ENCODE data around the gene PDLIM4.

The PDLIM4 gene

DNA sequence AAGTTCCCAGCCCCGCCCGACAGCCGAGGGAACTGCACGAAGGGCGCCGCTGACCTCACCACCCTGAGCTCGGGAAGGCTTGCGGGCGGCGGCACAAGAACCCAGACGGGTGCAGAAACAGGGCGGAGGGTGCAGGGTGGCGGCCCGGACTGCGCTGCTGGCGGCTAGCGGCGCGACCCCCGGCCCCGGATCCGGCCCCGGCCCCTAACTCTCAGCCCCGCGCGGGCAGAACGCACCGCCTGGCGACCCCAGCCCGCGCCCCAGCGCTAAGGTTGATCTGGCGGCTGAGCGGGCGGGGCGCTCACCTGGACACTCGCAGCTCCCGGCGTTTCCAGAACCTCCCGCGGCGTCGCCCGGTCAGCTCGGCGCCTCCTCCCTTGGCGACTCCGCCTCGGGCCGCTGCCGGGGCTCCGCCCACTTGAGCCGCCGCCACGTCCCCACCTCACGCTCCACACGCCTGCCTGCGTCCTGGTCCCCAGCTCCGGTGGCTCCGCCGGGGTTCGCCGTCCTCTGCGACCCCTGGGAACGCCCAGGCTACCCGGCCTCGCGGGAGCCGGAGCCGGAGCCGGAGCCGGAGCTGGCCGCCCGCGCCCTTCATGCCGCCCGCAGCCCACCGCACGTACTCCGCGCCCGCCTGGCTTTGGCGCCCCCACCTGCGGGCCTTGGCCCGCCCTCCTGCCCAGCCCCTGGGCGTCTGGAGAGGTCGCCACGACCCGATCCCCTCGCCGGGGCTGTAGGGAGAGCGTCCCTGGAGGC is 29.8 kb upstream of the PDLIM4 start, which contains the start of gene P4HA2:
P4HA2 (minus strand) TSS at position 369 of the 756 bp plus-strand sequence. CDS start 9,227 bp downstream, outside the sequence.
- DNase-seq = peak; percentile 15

DNA sequence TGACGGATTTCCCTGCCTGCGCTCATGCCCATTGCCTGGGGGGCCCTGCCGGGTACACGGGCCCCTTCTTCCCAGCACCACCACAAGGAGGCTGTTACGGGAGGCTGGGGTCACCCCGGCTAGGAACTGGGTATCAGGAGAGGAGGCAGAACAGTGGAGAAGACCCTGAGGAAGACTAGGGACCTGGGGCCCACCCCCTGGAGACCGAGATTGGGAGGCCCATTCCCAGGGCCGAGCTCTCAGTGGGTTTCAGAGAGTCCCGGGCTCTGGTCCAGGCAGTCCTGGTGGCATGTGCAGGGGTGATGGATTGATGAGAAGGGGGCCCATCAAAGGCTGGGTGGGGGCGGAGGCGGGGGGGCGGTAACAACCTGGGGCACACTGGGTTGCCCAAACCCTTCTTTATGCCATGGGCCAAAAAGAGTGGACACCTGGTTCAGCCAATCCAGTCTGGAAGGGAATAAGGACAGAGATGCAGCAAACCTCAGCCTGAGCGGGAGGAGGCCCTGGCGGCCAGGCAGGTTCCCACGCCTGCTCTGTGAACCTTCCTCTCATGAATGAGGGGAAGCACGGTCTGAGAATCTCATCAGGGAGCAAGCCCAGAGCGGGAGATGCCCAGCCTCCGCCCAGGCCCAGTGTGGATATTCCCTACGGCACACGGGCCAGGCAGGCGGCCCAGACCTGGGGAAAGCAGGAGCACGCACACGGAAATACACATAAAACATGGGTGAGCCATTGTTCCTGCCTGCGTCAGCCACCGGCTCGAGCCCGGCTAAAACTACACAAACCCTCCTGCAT is 29.1 kb upstream of the PDLIM4 start:
- DNase-seq = no peak

DNA sequence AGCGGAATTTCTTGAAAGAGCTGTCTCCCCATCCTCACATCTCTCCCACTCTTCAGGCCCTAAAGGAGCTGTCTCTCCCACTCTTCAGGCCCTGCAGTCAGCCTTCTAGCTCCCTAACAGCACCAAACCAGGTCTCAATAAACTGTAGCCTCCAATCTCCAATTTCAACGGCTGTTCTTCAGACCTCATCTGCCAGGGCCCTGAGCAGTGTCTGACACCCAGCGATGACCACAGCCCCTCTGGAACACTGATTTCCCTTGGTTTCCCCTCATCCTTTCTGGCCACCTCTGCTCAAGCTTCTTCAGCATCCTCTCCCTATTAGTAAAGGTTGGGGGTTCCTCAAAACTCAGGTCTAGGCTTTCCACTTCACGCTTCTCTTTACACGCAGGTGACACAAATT is 28.3 kb upstream of the PDLIM4 start:
- no peak for DNase-seq

DNA sequence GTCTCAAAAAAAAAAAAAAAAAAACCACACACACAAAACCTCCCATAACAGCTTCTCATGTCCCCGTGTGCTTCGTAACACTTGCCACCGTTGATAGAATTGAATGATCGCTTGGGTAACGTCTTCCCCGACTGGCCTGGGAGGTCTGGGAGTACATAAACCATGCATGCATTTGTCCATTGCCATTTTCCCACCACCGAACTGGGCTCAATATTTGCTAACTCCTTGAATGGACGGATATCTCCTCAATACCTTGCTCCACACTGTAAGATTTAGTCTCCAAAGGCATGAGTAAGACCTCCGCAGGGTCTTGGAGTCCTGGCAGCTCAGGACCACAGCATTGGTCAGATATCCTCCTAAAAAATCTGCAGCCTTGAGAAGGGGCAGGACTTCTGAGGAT is 26.6 kb upstream of the PDLIM4 start:
- DNase-seq = no peak

DNA sequence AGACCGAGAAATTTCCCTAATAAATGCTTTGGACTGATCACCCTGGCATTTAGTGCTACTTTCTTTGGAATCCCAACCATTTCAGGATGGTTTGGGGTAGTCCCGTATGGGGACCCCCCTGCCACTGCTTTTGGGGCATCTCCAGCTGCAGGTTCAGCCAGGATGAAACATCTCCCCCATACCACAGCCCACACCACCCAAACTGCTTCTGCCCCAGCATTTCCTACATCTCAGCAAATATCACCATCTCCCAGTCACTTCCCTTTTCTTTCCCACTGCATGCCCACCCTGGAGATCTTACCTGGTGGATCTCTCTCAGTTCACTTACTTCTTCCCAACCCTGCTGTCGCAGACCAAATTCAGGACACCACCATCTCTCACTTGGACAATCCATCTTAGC is 25.0 kb upstream of the PDLIM4 start:
- DNase-seq = no peak

DNA sequence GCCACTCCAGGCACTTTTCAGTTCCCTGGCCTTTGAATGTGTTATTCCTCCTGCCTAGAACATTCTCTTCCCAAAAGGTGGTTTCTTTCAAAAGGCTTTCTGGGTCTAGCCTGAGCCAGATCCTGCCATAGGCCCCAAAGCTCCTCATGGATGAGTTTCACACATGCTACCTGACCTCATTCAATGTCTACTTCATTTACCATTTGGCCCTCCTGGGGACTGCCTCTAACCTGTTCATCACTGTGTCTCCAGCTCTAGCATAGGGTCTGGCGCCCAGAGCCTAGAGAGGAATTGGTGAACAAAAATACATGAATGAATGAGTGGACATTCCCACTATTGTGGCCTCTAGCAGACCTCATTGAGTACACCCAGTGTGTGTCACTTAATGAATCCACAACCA is 24.4 kb upstream of the PDLIM4 start:
- no peak for DNase-seq

DNA sequence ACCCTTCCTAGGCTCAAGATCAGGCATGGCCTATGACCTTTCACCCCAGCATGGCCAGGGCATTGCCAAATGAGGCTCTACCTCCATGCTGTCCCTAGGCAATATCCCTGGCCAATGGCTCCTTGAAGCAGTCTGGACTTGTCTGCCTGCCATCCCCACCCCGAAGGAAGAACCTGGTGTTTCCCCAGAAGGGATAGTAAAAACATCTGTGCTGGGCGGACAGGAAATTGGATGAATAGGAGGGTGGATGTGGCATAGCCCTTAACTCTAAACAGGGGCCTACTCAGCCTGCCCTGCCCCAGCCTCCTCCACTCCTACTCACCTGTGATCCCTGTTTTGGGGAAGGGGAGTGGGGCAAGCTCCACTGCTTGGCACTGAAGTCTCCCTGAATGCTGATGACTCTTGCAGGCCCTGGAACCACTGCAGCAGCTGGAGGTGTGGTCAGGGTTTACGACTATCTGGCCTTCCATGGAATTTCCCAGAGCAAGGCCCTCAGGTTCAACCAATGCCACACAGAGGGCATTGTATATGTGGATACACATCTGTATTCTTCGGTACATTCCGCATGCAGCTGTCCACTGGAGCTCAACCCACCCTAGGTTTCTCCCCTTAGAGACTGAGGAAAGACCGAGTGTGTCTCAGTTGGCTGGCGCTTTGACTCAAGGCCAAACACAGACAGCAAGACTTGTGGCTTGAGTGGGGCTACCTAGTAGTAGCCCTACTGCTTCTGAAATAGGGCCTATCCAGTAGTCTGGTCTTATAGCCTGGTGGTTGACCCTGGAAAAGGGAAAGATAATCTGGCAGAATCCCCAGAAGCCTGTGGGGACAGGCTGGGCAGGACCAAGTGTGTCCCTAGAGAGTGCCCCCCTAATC is 23.4 kb upstream of the PDLIM4 start:
- DNase-seq = no peak

DNA sequence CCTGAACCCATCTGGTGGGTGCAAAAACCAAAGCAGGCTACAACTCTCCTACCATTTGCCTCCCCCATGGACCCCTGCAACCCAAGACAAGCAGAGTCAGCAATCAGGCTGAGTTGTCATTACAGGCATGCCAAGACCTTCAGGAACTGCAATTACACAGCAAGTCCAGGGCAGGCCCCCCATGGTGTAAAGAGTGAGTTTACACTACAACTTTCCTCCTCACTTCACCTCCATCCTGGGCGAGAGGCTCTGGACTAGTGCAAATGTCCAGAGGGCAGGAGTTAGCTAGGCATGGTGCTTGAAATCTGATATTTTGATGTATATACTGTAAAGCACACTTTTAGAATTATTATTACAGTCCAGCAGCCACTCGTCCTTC is 22.8 kb upstream of the PDLIM4 start:
- DNase-seq = no peak

DNA sequence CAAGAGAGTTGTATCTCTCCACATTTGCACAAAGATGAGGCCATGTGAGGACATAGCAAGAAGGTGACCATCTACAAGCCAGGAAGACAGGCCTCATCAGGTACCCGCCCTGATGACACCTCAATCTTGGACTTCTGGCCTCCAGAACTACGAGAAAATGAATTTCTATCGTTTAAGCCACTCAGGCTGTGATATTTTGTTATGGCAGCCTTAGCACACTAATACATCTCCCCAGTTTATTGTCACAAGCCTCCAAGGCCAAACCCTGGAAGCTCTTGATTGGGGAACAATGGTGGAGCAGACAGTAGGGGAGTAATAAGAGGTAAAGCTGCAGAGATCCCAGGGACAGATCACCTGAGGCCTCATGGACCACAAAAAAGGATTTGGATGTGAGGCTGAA is 22.2 kb upstream of the PDLIM4 start:
- no peak for DNase-seq

DNA sequence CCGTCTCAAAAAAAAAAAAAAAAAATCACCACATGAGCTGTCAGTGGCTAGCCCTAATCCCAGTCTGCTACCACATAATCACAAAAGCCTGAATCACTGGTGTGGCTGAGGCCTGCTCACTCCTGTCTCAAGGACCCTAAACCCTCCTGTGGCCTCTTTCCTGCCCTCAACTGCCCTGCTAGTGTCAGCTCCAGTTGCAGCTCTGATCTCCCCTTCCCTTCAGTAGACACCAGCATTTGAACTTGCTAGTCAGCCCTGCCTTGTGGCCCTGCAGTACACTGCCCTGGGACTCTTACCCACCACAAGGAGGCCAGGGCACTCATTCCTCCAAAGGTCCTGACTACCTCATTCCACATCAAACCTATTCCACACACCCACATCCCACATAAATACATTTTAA is 20.4 kb upstream of the PDLIM4 start:
- DNase-seq = no peak

DNA sequence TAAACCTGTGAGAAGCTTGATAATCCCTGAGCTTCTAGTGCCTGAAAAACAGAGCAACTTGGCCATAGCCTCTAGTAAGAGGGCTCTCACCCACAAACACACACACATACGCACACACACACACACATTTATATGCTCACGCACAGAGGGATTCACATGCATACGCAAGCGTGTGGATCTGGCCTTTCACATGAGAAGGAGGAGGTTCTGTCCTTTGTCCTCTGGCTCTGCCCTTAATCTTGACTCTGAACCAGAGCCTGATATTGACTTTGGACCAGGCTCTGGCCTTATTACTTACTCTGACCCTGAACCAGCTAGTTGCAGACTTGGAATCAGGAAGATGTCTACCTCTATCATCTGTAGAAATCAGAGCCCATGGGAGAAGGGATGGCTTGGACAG is 19.8 kb upstream of the PDLIM4 start:
- no peak for DNase-seq

DNA sequence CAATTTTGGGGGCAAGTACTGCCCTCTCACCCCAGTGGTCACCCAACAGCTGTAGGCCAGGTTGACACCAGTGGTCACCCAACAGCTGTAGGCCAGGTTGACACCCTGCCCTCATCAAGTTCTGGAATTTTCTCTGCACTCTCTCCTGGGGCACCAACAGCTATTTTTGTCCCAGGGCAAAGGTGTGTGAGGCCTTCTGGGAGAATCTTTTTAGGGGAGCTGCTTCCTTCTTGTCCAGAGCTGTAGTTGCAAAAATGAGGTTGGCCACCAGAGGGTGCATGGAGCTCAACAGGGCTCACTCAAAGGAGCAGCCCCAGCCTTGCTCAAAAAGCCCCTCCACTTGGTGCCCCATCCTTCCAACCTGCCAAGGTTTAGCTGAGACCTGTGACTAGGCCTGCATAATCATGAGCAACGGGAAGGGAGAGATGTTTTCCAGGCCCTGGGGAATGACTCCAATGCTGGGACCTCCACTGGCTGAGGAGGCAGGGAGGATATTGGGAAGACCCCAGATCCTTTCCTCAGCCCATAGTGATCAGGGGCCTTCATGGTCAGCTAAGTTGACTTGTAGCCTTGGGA is 19.2 kb upstream of the PDLIM4 start:
- DNase-seq = no peak

DNA sequence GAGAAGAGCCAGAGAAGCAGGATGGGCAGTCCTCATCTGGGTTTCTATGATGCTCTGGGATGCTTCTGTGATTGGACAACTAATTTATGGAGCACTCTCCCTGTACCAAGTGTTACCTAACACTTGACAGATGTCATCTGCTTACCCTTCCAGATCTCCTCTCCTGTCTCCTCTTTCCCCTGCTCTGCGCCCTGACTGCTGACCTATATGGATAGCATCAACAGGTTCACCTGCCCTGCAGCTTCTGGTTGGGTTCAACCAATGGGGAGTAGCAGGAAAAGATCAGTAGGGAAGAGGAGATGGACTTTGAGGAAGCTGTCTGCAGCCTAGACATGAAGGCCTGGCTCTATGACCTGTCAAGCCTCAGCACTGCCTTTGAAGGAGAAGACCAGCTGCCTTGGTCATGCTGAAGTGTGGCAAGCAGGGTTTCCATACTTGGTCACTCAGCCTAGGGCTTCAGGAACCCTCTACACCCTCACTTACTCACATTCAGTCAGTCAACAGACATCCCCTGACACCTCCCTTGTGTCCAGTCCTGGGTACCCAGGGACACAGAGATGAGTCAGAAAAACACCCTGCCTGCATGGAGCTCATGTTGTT is 18.5 kb upstream of the PDLIM4 start:
- DNase-seq = no peak

DNA sequence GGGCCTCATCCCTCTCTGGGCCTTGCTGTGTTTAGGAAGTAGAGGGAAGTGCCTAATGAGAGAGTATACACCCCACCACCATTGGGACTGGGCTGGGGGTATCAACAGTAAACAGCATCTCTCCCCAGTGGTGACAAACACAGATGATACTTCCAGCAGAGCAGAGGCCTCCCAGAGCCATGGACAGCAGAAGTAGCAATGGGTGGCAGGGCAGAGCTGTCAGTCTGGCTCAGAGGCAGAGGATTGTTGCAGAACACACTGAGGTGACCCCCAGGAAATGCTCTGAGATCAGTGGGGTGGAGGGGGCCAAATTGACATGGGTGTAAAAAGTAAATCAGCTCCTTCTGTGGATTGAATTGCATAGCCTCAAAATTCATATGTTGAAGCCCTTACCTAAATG is 17.7 kb upstream of the PDLIM4 start:
- no peak for DNase-seq

DNA sequence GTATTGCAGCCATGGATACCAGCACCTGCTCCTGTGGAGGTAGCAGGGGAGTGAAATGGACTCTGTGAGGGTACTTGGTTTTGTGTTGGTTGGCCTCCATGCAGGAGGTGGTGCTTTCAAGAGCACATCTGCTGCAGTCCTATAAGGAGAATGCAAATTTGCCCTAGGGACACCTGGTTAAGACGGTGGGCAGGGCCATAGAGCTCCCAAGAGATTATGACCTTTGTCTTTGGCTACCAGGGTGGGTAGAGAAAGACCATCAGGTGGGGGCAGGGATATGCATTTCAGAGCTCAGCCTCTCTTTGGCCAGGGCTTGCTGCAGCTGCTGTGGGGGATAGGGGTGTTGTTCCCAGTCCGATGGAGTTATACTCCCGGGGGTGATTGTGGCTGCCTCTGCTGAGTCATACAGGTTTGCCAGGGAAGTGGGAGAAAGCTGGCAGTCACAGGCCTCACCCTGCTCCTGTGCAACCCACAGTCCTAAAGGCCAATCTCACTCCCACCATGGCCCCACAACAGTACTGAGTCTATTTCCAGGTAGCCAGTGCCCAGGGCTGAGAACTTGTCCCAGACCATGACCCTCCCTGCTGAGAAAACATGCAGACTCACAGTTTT is 14.0 kb upstream of the PDLIM4 start:
- no peak for DNase-seq

DNA sequence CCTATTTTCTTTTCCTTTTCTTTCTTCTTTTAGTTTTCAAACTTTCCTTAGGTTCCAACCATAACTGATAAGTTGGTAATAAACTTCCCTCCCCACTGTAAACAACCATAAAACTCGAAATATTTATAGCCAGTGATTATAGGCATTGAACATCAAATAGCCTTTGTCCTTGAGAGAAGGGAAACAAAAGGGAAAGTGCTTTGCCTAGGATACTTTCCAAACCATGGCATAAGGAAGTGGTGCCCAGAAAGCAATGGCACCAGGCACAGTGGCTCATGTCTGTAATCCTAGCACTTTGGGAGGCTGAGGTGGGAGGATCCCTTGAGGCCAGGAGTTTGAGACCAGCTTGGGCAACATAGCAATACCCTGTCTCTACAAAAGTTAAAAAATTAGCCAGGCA is 11.9 kb upstream of the PDLIM4 start:
- no peak for DNase-seq

DNA sequence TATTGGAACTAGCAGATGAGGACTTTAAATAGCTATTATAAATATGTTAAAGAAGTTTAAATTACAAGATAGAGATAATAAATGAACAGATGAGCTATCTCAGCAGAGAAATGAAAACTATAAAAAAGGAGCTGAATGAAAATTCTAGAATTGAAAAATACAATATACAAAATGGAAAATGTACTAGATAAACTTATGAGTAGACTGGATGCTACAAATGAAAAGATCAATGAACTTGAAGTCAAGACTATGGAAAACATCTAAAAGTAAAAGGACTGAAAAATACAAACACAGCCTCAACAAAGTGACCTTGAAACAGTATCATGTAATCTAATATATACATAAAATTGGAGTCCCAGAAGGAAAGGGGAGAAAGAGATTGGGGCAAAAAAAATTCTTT is 10.7 kb upstream of the PDLIM4 start:
- no peak for DNase-seq

DNA sequence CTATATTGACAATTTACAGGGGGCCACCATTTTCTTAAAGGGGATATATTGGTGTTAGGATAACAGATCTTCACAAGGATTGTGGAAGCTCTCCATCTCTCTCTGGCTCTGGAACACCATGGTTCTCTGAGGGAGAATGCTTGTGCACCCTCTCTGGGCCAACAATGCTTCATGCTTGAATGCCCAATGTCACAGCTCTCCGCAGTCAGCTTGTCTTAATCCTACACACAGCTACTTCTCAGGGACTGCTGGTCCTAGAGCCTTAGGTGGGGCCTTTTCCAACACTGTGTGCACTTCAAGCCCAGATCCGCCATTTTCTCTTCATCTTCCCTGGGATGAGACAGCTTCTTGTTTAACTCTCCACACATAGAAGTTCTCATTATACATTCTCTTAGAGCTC is 6.9 kb upstream of the PDLIM4 start:
- no peak for DNase-seq

DNA sequence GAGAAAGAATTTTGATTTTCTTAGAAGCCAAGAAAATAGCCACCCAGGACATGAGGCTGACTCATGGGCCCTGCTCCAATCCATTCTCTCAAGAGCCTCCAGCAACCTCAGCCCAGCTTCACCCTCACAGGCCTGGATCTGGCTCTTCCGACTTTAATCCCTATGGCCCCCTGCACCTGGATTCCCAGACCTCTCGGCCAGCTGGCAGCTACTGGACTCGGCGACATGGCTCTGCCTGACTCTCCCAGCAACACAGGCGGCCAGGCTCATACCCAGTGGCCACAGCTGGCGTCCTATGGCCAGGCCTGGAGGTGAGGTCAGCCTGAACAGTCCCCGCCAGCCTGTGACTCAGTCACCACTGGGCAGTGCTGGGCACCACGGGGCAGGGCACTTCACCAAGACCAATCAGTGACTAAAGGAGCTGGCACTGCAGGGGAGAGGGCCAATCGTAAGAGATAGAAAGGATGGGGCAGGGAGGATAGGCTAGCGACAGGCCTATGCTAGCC is 6.2 kb upstream of the PDLIM4 start:
- DNase-seq = no peak

DNA sequence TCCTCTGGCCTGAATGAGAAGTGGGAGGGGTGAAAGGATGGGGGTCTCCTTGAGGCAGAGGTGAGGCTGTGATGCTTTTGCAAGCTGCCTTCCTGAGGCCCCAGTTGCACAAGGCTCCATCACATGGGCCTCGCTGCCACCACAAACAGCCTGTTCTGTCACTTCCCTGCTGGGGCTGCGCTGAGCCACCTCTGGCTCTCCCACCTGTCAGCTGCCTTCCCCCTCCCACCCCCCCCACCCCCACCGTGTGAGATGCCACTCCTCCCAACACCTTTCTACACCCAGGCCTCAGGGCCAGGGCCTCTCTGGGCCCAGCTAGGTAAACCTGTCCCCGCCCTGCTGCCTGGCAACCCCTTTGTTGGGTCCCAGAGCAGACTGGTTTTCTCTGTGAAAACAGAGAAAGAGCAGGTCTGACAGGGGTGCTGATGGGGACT is 4.5 kb upstream of the PDLIM4 start:
- DNase-seq = no peak

DNA sequence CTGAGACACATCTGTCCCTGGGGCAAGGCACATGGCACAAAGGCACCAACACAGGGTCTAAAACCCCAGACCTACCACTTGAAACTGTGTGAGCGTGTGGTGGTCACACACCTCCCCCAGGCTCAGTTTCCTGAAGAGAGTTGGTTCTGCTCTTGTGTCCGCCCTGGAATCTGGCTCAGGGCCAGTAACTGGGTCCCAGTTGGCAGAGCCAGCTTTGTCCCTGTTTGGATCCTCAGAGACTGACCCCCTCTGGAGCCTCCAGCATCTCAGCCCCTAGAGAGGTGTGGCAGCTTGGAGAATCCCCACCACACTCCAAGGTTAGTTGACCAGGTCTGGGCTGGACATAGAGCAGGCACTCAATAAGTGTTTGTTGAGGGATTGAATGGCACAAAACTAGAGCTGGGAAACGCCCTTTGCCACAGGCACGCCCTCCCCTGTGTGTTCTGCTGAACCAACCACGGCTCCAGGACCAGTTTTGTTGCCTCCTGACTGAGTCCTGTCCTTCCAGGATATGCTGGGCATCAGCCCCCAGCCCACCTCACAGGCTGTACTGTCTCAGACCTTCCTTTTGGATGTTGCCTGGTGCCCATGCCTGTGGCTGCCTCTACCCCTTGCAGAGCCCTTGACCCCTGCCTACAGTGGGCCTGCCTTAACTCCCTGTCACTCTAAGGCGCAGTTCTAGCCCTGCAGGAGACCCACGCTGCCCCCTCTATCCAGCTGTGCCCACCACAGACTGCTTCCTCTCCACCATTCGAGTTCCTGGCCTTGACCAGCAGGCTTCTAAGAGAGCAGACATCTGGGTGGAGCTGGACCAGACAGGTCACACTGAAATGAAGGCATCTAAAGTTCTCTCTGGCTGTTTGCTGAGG is 3.8 kb upstream of the PDLIM4 start:
- no peak for DNase-seq

All from NCI-H2171 (cell line).